ENCODE measurements around the gene VANGL1. TPM values are rescaled to one million over a fixed set of nuclear protein-coding genes. Genes with fewer than 3 reads are reported as not detected.

The VANGL1 gene
- total RNA-seq, 1 donor from 2014 or later, result 9.5 TPM

DNA sequence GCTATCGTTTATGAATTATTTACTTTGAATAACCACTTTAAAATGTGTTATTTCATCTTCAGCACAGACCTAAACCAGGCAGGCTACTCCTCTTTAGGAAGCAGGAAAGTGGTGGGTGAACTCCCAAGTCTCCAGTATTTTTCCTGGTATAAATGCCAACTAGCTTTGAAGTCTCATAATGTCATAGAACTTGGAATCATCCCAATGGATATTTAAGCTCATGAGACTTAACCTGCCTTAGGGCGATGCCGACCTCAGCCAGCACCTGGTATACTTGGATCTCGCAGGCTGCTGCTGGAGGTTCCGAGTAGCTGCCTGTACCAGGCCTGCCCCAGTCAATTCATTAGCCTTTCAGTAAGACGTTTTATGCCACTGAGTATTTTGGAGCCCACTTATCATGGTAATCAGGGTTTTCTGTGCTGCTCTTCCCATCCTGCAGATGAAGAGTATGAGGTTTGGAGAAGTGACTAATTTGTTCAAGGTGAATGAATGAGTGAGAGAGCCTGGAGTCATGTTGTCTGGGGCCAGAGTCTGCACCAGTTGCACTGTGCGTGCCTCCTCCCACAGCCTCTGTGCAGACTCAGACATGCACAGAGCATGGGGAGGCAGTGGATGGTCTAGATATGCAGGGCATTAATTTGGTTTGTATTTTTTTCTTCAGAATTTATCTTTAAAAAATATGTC lies 34.9 kb downstream of the VANGL1 start:
- Mint-ChIP-seq H3K4me3 (ENCODE audit: low read depth) (no peak overlapping the region), H3K36me3 (ENCODE audit: low read depth) (peaks cover 3% of the 10 kb centered on the region), H3K4me1 (ENCODE audit: low read depth) (peaks cover 5% of the 10 kb centered on the region), H3K9me3 (no peaks in the 10 kb centered on the region), H3K27me3 (ENCODE audit: low read depth) (peaks cover 2% of the 10 kb centered on the region), H3K27ac (no peak overlapping the region)
- DNase-seq (ENCODE audit: low spot score), result no peak
- intact Hi-C loops (cut with micrococcal nuclease), result no loop called here

DNA sequence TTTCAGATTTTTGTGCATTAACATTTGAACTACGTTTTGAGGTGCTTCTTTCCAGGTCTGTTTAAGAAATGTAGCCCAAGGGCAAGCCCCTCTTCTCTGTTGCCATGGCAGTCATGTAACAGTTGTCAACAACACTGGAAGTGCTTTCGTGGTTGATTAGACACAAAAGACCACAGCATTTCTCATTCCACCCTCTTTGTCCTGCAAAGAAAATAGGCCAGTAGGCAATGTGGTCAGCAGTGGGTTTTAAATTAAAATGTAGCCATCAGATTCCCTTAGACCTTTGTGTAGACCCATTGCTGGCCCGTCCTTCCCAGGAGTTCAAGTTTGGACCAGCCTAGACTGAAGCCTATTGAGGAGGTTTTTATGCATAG lies 35.4 kb downstream of the VANGL1 start:
- DNase-seq (ENCODE audit: low spot score), result no peak
- intact Hi-C loops (cut with micrococcal nuclease), result no loop called here
- H3K9me3 Mint-ChIP-seq, result no peaks in the 10 kb centered on the region
- H3K27ac Mint-ChIP-seq, result no peak overlapping the region
- peaks cover 2% of the 10 kb centered on the region for H3K27me3 Mint-ChIP-seq (ENCODE audit: low read depth)
- peaks cover 3% of the 10 kb centered on the region for H3K36me3 Mint-ChIP-seq (ENCODE audit: low read depth)
- peaks cover 8% of the 10 kb centered on the region for H3K4me1 Mint-ChIP-seq (ENCODE audit: low read depth)
- H3K4me3 Mint-ChIP-seq (ENCODE audit: low read depth), result no peak overlapping the region

DNA sequence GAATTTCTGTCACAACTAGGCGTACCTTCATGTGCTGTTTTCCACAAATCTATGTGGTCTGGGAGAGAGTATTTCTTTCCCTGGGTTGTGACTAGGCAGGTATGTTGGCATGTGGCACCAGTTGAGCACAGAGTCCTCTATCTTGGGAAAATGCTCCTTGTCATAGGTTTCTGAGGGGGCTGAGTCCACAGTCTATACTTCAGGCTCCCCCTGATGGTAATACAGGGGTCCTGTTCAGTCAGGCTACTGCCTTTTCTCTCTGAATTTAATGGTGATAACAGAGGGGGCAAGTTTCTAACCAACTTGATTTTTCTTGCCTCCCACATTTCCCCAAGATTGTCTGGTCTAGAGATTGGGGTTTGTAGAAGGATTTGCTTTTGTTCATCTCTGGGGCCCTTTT lies 35.8 kb downstream of the VANGL1 start:
- H3K9me3 Mint-ChIP-seq, result no peaks in the 10 kb centered on the region
- intact Hi-C loops (cut with micrococcal nuclease), result no loop called here
- no peak for DNase-seq (ENCODE audit: low spot score)

DNA sequence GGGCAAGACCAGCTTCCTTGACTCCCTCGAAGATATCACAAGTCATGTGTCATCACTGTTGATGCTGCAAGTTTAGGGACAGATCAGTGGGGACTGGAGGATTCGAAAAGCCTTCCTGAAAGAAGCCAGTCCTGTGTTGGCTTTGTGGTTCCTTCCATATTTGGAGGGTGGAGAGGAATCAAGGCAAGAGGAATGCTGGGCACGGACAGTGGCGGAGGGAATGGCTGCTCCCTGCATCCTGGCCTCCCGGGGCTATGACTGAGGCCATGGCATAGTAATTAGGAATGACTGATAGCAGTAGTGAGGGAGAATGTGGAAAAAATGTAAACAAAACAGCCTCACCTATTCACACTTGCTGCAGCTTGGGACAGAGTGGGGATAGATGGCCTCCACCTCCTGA lies 36.4 kb downstream of the VANGL1 start:
- DNase-seq (ENCODE audit: low spot score), result no peak
- Mint-ChIP-seq H3K36me3 (ENCODE audit: low read depth) (peaks cover 7% of the 10 kb centered on the region), H3K4me1 (ENCODE audit: low read depth) (peaks cover 12% of the 10 kb centered on the region), H3K4me3 (ENCODE audit: low read depth) (no peak overlapping the region), H3K27ac (no peak overlapping the region), H3K9me3 (no peaks in the 10 kb centered on the region), H3K27me3 (ENCODE audit: low read depth) (peaks cover under 1% of the 10 kb centered on the region)
- intact Hi-C loops (cut with micrococcal nuclease), result no loop called here

More for the DNA sequence above, 35.8 kb downstream of the VANGL1 start:
- Mint-ChIP-seq H3K4me3 (ENCODE audit: low read depth) (no peak overlapping the region), H3K27ac (no peak overlapping the region), H3K4me1 (ENCODE audit: low read depth) (peaks cover 8% of the 10 kb centered on the region), H3K27me3 (ENCODE audit: low read depth) (peaks cover 2% of the 10 kb centered on the region), H3K36me3 (ENCODE audit: low read depth) (peaks cover 4% of the 10 kb centered on the region)

DNA sequence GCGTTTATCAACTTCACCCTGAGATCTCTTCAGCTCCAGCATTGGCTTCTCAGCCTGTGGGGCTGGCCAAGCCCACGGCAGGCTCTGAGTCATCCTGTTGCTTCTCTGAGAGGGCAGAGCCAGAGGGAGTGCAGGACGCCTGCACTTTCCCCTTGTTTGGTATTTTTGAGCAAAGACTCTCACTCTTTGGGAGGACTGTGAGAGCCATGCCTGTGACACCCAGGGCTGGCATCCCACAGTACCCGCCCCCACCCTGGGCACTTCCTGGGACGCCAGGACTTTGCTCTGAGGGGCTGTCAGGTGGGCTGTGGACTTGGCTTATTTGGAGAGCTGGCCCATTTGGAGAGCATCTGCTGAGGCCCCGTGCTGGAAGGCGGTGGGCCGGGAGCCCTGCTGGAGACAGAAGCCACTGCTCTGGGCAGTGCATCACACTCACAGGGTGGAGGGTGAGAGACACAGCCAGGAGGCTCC lies 37.4 kb downstream of the VANGL1 start:
- Mint-ChIP-seq H3K4me1 (ENCODE audit: low read depth) (peaks cover 14% of the 10 kb centered on the region), H3K27ac (no peak overlapping the region)
- no peak for DNase-seq (ENCODE audit: low spot score)

DNA sequence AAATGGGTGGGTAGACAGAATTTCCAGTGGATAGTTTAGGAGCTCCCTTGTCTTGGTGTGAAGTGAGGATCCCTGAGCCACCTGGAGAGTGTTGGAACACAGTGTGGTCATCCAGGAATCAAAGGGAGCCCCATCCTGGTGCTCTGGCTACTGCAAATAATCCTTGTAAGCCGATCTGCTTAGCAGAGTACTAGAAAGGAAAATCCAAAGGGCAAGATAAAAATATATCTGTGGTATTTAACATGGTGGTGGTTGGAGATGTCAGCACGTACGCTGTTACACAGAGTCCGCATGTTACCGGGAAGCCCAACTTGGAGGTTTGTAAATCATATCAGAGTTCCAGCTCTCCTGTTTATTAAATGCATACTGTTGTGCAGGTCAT lies 39.0 kb downstream of the VANGL1 start:
- no peak overlapping the region for H3K4me3 Mint-ChIP-seq (ENCODE audit: low read depth)
- no peak overlapping the region for H3K27ac Mint-ChIP-seq
- no peaks in the 10 kb centered on the region for H3K9me3 Mint-ChIP-seq
- no peak for DNase-seq (ENCODE audit: low spot score)
- intact Hi-C loops (cut with micrococcal nuclease), result no loop called here
- no peaks in the 10 kb centered on the region for H3K27me3 Mint-ChIP-seq (ENCODE audit: low read depth)
- H3K36me3 Mint-ChIP-seq (ENCODE audit: low read depth), result peaks cover 16% of the 10 kb centered on the region
- H3K4me1 Mint-ChIP-seq (ENCODE audit: low read depth), result peaks cover 14% of the 10 kb centered on the region

More for the DNA sequence above, 37.4 kb downstream of the VANGL1 start:
- H3K27me3 Mint-ChIP-seq (ENCODE audit: low read depth), result no peaks in the 10 kb centered on the region
- H3K36me3 Mint-ChIP-seq (ENCODE audit: low read depth), result peaks cover 11% of the 10 kb centered on the region
- no peaks in the 10 kb centered on the region for H3K9me3 Mint-ChIP-seq
- intact Hi-C loops (cut with micrococcal nuclease), result no loop called here
- H3K4me3 Mint-ChIP-seq (ENCODE audit: low read depth), result no peak overlapping the region

DNA sequence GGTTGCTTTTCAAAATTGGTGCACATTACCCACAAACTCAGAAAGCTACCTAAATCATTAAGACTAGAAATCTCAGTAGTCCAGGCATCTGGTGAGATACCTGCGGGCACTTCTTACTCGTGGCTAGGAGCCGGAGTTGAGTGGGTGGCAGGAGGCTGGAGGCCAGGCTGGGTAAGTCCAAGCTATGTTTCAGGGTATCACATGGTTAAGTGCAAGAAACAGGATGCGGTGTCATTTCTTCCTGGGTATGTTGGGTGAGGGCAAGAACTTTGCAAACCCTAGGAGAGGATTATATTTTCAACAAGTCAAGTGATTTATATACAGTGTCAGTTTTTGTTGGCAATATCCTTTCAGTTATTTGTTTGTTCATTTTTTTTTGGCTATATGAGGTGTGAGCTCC lies 41.0 kb downstream of the VANGL1 start:
- H3K27me3 Mint-ChIP-seq (ENCODE audit: low read depth), result no peaks in the 10 kb centered on the region
- no peak overlapping the region for H3K4me3 Mint-ChIP-seq (ENCODE audit: low read depth)
- intact Hi-C loops (cut with micrococcal nuclease), result no loop called here
- H3K36me3 Mint-ChIP-seq (ENCODE audit: low read depth), result peaks cover 20% of the 10 kb centered on the region
- H3K27ac Mint-ChIP-seq, result no peak overlapping the region
- DNase-seq (ENCODE audit: low spot score), result no peak
- H3K9me3 Mint-ChIP-seq, result no peaks in the 10 kb centered on the region
- H3K4me1 Mint-ChIP-seq (ENCODE audit: low read depth), result peaks cover 9% of the 10 kb centered on the region

DNA sequence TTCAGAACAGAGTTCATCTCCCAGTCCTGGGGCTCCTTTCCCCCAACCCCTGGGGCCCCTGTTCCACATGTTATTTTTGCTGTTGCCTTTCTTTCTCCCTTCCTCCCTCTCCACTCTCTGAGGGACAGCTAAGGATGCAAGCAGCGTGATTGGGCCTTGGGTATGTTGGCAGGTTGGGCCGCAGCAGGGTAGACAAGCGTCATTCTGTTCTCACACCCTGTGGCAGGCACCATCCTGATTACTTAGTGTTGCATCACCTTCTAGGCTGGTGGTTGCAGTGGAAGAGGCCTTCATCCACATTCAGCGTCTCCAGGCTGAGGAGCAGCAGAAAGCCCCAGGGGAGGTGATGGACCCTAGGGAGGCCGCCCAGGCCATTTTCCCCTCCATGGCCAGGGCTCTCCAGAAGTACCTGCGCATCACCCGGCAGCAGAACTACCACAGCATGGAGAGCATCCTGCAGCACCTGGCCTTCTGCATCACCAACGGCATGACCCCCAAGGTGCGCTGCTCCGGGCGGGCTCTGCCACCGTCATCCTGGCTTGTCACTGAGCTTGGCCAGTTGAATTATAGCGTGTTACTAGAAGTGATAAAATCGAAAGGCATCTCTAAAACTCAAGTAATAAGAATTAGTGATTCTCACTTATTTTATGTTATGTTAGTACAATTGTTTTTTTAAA lies 43.4 kb downstream of the VANGL1 start:
- peaks cover 23% of the 10 kb centered on the region for H3K36me3 Mint-ChIP-seq (ENCODE audit: low read depth)
- no peak for DNase-seq (ENCODE audit: low spot score)
- no peaks in the 10 kb centered on the region for H3K27me3 Mint-ChIP-seq (ENCODE audit: low read depth)
- intact Hi-C loops (cut with micrococcal nuclease), result no loop called here
- peaks cover 9% of the 10 kb centered on the region for H3K4me1 Mint-ChIP-seq (ENCODE audit: low read depth)
- no peaks in the 10 kb centered on the region for H3K9me3 Mint-ChIP-seq
- no peak overlapping the region for H3K27ac Mint-ChIP-seq
- H3K4me3 Mint-ChIP-seq (ENCODE audit: low read depth), result no peak overlapping the region

DNA sequence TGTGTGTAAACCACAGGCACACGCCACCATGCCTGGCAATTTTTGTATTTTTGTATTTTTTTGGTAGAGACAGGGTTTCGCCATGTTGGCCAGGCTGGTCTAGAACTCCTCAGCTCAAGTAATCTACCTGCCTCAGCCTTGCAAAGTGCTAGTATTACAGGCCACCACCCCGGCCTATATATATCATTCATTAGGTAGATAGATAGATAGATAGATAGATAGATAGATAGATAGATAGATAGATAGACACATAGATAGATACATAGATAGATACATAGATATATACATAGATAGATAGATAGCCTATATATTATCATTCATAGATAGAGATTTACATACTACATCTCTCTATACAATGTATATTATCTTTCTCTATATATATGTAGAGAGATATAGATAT lies 46.0 kb downstream of the VANGL1 start:
- H3K9me3 Mint-ChIP-seq, result no peaks in the 10 kb centered on the region
- intact Hi-C loops (cut with micrococcal nuclease), result no loop called here
- no peak overlapping the region for H3K27ac Mint-ChIP-seq
- peaks cover 5% of the 10 kb centered on the region for H3K4me1 Mint-ChIP-seq (ENCODE audit: low read depth)
- H3K27me3 Mint-ChIP-seq (ENCODE audit: low read depth), result no peaks in the 10 kb centered on the region
- no peak for DNase-seq (ENCODE audit: low spot score)
- H3K4me3 Mint-ChIP-seq (ENCODE audit: low read depth), result no peak overlapping the region
- peaks cover 29% of the 10 kb centered on the region for H3K36me3 Mint-ChIP-seq (ENCODE audit: low read depth)

DNA sequence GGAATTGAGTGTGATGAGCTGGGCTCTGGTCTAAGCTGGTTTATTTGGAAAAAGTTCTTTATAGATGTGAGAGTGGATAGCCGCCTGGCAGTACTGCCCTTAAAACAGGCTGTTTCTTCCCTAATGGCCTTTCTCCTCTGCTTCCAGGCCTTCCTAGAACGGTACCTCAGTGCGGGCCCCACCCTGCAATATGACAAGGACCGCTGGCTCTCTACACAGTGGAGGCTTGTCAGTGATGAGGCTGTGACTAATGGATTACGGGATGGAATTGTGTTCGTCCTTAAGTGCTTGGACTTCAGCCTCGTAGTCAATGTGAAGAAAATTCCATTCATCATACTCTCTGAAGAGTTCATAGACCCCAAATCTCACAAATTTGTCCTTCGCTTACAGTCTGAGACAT lies 49.2 kb downstream of the VANGL1 start:
- intact Hi-C loops (cut with micrococcal nuclease), result no loop called here
- Mint-ChIP-seq H3K27ac (no peak overlapping the region), H3K9me3 (no peaks in the 10 kb centered on the region), H3K4me1 (ENCODE audit: low read depth) (no peaks in the 10 kb centered on the region), H3K4me3 (ENCODE audit: low read depth) (no peak overlapping the region), H3K36me3 (ENCODE audit: low read depth) (peaks cover 16% of the 10 kb centered on the region), H3K27me3 (ENCODE audit: low read depth) (peaks cover 2% of the 10 kb centered on the region)
- no peak for DNase-seq (ENCODE audit: low spot score)

DNA sequence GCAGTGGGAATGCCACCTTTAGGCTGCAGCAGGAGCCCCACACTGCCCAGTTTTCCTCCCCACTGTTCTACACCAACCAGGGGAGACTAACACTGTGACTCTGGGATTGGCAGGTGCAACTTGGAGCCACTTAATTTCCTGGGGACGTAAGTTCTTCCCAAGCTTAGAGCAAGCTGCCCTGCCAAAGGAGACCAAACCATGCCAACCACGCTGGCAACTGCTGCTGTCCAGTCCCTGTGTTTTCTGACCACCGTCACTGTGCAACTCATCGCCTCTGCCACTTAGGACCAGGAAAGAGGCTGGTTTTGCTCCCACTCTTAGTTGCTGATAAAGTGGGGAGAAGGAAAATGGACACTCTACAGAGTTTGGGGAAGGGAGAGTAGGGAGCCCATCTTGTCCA lies 50.5 kb downstream of the VANGL1 start:
- Mint-ChIP-seq H3K4me3 (ENCODE audit: low read depth) (no peak overlapping the region), H3K27ac (no peak overlapping the region), H3K4me1 (ENCODE audit: low read depth) (no peaks in the 10 kb centered on the region), H3K36me3 (ENCODE audit: low read depth) (peaks cover 15% of the 10 kb centered on the region), H3K27me3 (ENCODE audit: low read depth) (peaks cover 2% of the 10 kb centered on the region), H3K9me3 (no peaks in the 10 kb centered on the region)
- DNase-seq (ENCODE audit: low spot score), result no peak
- intact Hi-C loops (cut with micrococcal nuclease), result no loop called here

DNA sequence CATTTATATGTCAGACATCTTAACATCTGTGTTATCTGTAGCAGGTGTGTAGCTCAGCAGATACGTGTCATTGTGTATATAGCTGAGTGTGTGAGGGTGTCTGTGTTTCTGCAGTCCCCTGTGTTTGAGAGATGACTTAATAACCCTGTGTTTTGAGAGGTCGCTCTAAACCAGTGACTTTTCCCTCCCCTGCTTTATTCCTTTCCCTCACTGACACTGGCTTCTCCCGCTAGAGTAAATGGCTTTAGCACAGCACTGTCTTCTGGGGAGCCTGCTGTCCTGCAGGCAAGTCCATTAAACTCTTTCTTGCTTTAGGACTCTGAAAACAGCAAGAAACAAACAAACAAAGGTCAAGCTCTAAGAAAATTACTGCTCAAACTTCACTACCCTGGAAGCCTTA lies 53.0 kb downstream of the VANGL1 start:
- H3K36me3 Mint-ChIP-seq (ENCODE audit: low read depth), result peaks cover 15% of the 10 kb centered on the region
- intact Hi-C loops (cut with micrococcal nuclease), result no loop called here
- no peak overlapping the region for H3K27ac Mint-ChIP-seq
- H3K4me3 Mint-ChIP-seq (ENCODE audit: low read depth), result no peak overlapping the region
- H3K4me1 Mint-ChIP-seq (ENCODE audit: low read depth), result no peaks in the 10 kb centered on the region
- no peaks in the 10 kb centered on the region for H3K9me3 Mint-ChIP-seq
- DNase-seq (ENCODE audit: low spot score), result no peak
- peaks cover 15% of the 10 kb centered on the region for H3K27me3 Mint-ChIP-seq (ENCODE audit: low read depth)

DNA sequence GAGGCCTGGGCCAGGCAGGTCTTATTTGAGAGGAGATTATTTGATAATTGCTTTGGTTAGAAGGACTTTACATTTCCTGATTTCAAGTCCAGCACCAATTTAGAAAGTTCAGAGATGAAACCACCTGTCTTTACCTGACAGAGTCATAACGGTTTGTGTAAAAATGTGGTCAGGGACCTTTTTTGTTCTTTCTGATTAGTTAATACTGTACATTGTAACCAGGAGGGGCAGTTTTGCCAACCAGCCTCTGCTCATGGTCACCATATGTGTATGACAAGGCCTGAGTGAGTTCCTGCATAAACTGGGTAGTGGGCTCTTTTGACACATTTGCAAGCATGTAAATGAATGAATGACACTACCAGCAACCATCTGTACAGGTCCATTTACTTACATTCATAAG lies 55.8 kb downstream of the VANGL1 start:
- intact Hi-C loops (cut with micrococcal nuclease), result no loop called here
- no peak overlapping the region for H3K4me3 Mint-ChIP-seq (ENCODE audit: low read depth)
- no peak overlapping the region for H3K27ac Mint-ChIP-seq
- DNase-seq (ENCODE audit: low spot score), result no peak
- peaks cover 3% of the 10 kb centered on the region for H3K36me3 Mint-ChIP-seq (ENCODE audit: low read depth)
- H3K4me1 Mint-ChIP-seq (ENCODE audit: low read depth), result no peaks in the 10 kb centered on the region
- no peaks in the 10 kb centered on the region for H3K9me3 Mint-ChIP-seq
- H3K27me3 Mint-ChIP-seq (ENCODE audit: low read depth), result peaks cover 26% of the 10 kb centered on the region
